GM23338 (cell line): ENCODE measurements around the gene NDUFS7.

ENCODE experiments used
- CREB1 ChIP-seq: fragments of 250-450 bp; sonication (Bioruptor Pico); IDR thresholded peaks from 2 replicates; pipeline ENCODE4 v1.5.0; 2020; ENCODE audit warnings: low read depth, mild to moderate bottlenecking, moderate library complexity
- CTCF ChIP-seq, 2 experiments: fragments of 200-600 bp in 1 of 2; sonication (generic) in 1 of 2; conservative IDR thresholded peaks; 2 replicates each; pipeline versions ENCODE4 v1.5.1 to v1.6.1; 2016 to 2017; ENCODE audit warnings: antibody characterized with exemption in 2 of 2, low read depth in 2 of 2, mild to moderate bottlenecking in 2 of 2, moderate library complexity in 1 of 2
- ETS1 ChIP-seq: IDR thresholded peaks from 2 replicates; pipeline ENCODE4 v1.6.1; 2016; ENCODE audit warnings: antibody characterized with exemption
- EZH2 ChIP-seq: fragments of 200-600 bp; sonication (generic); IDR thresholded peaks from one replicate; pipeline ENCODE4 v1.8.0; 2017; ENCODE audit warnings: antibody characterized with exemption, mild to moderate bottlenecking, low read depth; ENCODE audit not compliant: unreplicated experiment
- EZH2phosphoT487 ChIP-seq: fragments of 200-600 bp; sonication (generic); IDR thresholded peaks from one replicate; pipeline ENCODE4 v1.8.1; 2018; ENCODE audit warnings: antibody characterized with exemption; ENCODE audit not compliant: unreplicated experiment
- POLR2AphosphoS5 ChIP-seq: IDR thresholded peaks from 2 replicates; pipeline ENCODE4 v1.6.1; 2016; ENCODE audit warnings: antibody characterized with exemption, low read depth
- REST ChIP-seq: IDR thresholded peaks from one replicate; pipeline ENCODE4 v1.6.1; 2018; ENCODE audit warnings: antibody characterized with exemption; ENCODE audit not compliant: unreplicated experiment
- STAT1 ChIP-seq: IDR thresholded peaks from one replicate; pipeline ENCODE4 v1.6.1; 2016; ENCODE audit warnings: antibody characterized with exemption; ENCODE audit not compliant: unreplicated experiment
- ZNF462 ChIP-seq: fragments of 250-450 bp; sonication (Bioruptor Pico); IDR thresholded peaks from 2 replicates; pipeline ENCODE4 v1.5.0; 2020; ENCODE audit warnings: mild to moderate bottlenecking, moderate library complexity

- TF ChIP-seq CTCF (conservative IDR thresholded peaks at IDR 0.05; ENCODE audit: low read depth in 2 of 2): no peak
- no peak for TF ChIP-seq POLR2AphosphoS5
- TF ChIP-seq CREB1 (CRISPR knock-in tag): no peak
- TF ChIP-seq EZH2phosphoT487: no peak
- TF ChIP-seq REST: no peak
- TF ChIP-seq EZH2: no peak
- no peak for TF ChIP-seq STAT1
- no peak for TF ChIP-seq ETS1
- no peak for TF ChIP-seq ZNF462 (CRISPR knock-in tag)
These were observed 9.3 kb downstream of the NDUFS7 start for GRCh38 chr19:1392939-1393530.
